Osteoblast (primary cell): ENCODE data around the gene NELL2. TPM values are rescaled to one million over a fixed set of nuclear protein-coding genes. Genes with fewer than 3 reads are reported as not detected.

Source experiments
- DNase-seq: peaks from one replicate; pipeline ENCODE4 v3.0.0; 2011; ENCODE audit warnings: low spot score, mixed read lengths; ENCODE audit not compliant: insufficient read length; ENCODE audit errors: missing footprints
- H2AFZ ChIP-seq: 2 replicates; pipeline ENCODE4 v1.6.0; 2011; ENCODE audit warnings: mild to moderate bottlenecking, low read length
- H3K27ac ChIP-seq: 2 replicates; pipeline ENCODE4 v1.5.1; 2011; ENCODE audit warnings: mild to moderate bottlenecking, low read depth, low read length, moderate library complexity
- H3K27me3 ChIP-seq: 2 replicates; pipeline ENCODE4 v1.6.0; 2012; ENCODE audit warnings: mild to moderate bottlenecking, control low read depth, inconsistent platforms, low read length, moderate library complexity; ENCODE audit not compliant: insufficient read depth
- H3K36me3 ChIP-seq: 2 replicates; pipeline ENCODE4 v1.5.1; 2011; ENCODE audit warnings: mild to moderate bottlenecking, low read length, control low read depth, moderate library complexity; ENCODE audit not compliant: insufficient read depth
- H3K4me1 ChIP-seq: 2 replicates; pipeline ENCODE4 v1.5.1; 2011; ENCODE audit warnings: mild to moderate bottlenecking, low read length, control low read depth, moderate library complexity; ENCODE audit not compliant: insufficient read depth
- H3K4me2 ChIP-seq: 2 replicates; pipeline ENCODE4 v1.6.0; 2011; ENCODE audit warnings: mild to moderate bottlenecking, low read length; ENCODE audit not compliant: insufficient read depth
- H3K4me3 ChIP-seq: fragments of 200-600 bp; sonication (generic); 3 replicates; pipeline ENCODE4 v1.5.1; 2012; ENCODE audit warnings: mild to moderate bottlenecking, low read length, inconsistent platforms; ENCODE audit not compliant: insufficient read depth
- H3K79me2 ChIP-seq: 2 replicates; pipeline ENCODE4 v1.6.0; 2012; ENCODE audit warnings: mild to moderate bottlenecking, low read length, control low read depth, inconsistent platforms; ENCODE audit not compliant: insufficient read depth
- H3K9me3 ChIP-seq: 2 replicates; pipeline ENCODE4 v1.5.1; 2011; ENCODE audit warnings: low read depth, low read length, control low read depth
- H4K20me1 ChIP-seq: 2 replicates; pipeline ENCODE4 v1.6.0; 2012; ENCODE audit warnings: mild to moderate bottlenecking, low read length, control low read depth; ENCODE audit not compliant: insufficient read depth
- total RNA-seq: library from RNA; depleted of rRNA; stranded (reverse); fragments of >200 nt; gene quantifications from 2 replicates; pipeline ENCODE4 v1.2.3, GENCODE V29; 2012
- TF ChIP-seq, protein P1 (sequence below): IDR thresholded peaks from 2 replicates; pipeline ENCODE4 v1.5.1; 2011; ENCODE audit warnings: mild to moderate bottlenecking, low read depth, low read length, moderate library complexity; ENCODE audit errors: extremely low read depth

NELL2 gene
- total RNA-seq, 1 donor: not detected

DNA sequence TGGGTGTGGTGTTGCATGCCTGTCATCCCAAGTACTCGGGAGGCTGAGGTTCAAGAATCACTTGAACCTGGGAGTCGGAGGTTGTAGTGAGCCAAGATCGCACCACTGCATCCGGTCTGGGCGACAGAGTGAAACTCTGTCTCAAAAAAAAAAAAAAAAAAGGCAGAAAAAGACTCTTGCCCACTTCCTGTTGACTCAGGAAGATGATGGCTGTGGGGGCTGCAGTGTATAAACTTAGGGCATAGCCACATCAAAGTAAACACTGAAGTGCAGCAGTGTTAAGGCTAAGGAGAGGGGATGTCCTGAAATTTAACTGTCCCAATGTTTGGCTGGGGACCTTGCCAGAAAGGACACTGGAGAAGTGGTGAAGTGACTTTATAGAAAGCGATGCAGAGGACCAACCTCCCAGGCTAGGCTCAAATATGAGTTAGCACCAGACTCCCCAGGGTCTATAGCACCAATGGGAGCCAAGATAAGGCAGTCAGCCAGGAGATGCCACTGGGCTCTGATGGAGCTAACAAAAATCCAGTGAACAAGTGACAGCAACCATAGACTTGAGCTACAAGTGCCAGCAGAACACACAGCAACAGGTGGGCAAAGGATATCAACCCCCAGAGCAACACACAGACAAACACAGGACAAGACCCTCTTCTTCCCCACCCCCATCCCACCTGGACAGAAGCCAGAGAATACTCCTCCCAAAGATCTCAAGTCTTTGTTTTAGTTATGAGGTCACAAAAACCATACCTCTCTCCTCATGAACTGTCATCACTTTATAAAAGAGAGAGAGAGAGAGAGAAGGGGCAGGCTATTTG is 28.0 kb downstream of the NELL2 start:
- Histone ChIP-seq H3K27ac (no peak overlapping the region), H3K9me3 (no peaks in the 10 kb centered on the region), H3K27me3 (no peaks in the 10 kb centered on the region), H4K20me1 (no peaks in the 10 kb centered on the region), H3K4me2 (no peak overlapping the region), H3K79me2 (no peaks in the 10 kb centered on the region), H3K4me3 (no peak overlapping the region), H3K36me3 (no peaks in the 10 kb centered on the region), H2AFZ (no peak overlapping the region), H3K4me1 (no peaks in the 10 kb centered on the region)
- peak; percentile 21 for DNase-seq
- TF ChIP-seq, protein P1, sequence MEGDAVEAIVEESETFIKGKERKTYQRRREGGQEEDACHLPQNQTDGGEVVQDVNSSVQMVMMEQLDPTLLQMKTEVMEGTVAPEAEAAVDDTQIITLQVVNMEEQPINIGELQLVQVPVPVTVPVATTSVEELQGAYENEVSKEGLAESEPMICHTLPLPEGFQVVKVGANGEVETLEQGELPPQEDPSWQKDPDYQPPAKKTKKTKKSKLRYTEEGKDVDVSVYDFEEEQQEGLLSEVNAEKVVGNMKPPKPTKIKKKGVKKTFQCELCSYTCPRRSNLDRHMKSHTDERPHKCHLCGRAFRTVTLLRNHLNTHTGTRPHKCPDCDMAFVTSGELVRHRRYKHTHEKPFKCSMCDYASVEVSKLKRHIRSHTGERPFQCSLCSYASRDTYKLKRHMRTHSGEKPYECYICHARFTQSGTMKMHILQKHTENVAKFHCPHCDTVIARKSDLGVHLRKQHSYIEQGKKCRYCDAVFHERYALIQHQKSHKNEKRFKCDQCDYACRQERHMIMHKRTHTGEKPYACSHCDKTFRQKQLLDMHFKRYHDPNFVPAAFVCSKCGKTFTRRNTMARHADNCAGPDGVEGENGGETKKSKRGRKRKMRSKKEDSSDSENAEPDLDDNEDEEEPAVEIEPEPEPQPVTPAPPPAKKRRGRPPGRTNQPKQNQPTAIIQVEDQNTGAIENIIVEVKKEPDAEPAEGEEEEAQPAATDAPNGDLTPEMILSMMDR: no peak

DNA sequence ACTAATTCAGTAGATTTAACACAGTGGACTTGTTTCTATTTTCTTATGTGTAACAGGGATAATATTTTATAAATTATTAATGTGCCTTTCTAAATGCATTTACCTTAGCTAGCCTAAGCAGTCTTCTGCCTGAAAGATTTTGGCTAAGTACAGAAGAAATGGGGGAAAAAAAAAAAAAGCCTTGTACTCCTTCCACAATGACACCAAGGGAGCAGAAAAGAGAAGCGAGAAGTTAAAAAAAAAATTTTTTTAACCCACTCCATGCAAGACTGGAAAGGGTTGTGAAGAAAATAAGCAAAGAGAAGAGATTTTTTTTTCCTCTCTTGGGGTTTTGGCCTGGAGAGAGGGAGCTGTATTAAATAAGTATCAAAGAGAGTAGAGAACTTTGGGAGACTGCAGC is 28.7 kb downstream of the NELL2 start:
- Histone ChIP-seq H3K27me3 (no peaks in the 10 kb centered on the region), H3K27ac (no peak overlapping the region), H3K4me2 (no peak overlapping the region), H2AFZ (no peak overlapping the region), H3K4me3 (no peak overlapping the region), H4K20me1 (no peaks in the 10 kb centered on the region), H3K79me2 (no peaks in the 10 kb centered on the region), H3K36me3 (no peaks in the 10 kb centered on the region), H3K4me1 (no peaks in the 10 kb centered on the region), H3K9me3 (no peaks in the 10 kb centered on the region)
- no peak for DNase-seq
- TF ChIP-seq, protein P1: no peak

DNA sequence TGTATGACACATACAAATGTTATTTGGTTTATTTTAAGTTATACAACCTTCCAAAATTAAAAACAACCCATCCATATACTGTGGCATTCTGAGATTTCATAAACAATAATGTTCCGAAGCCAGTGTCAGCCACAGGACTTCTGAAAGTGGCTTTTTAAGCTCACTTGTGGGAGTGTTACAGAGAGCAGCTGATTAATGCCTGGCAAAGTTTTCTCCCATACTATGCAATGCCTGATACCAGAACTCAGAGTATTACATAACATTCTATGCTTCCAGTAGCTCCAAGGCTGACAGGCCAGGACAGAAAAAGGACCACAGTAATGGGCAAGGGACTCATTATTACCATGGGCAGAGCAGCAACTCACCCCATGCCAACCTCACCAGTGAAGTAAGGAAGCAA is 29.3 kb downstream of the NELL2 start:
- Histone ChIP-seq H3K27me3 (no peaks in the 10 kb centered on the region), H3K9me3 (no peaks in the 10 kb centered on the region), H3K79me2 (no peaks in the 10 kb centered on the region), H4K20me1 (no peaks in the 10 kb centered on the region), H3K4me1 (no peaks in the 10 kb centered on the region), H2AFZ (no peak overlapping the region), H3K27ac (no peak overlapping the region), H3K4me3 (no peak overlapping the region), H3K36me3 (no peaks in the 10 kb centered on the region), H3K4me2 (no peak overlapping the region)
- TF ChIP-seq, protein P1: no peak
- no peak for DNase-seq

DNA sequence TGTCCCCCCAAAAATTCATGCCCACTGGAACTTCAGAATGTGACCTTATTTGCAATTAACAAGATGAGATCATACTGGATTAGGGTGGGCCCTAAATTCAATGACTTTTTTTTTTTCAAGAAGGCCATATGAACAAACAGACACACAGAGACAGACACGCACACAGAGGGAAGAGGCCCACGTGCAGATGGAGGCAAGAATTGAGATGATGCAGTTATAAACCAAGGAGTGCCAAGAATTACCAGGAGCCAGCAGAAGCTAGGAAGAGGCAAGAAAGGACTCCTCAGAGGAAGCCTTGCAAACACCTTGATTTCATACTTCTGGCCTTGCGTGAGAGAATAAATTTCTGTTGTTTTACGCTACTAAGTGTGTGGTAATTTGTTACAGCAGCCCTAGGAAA is 33.4 kb downstream of the NELL2 start:
- no peak overlapping the region for H2AFZ ChIP-seq
- H3K4me1 ChIP-seq: no peaks in the 10 kb centered on the region
- H3K79me2 ChIP-seq: no peaks in the 10 kb centered on the region
- no peak for DNase-seq
- no peaks in the 10 kb centered on the region for H3K9me3 ChIP-seq
- H4K20me1 ChIP-seq: no peaks in the 10 kb centered on the region
- H3K4me2 ChIP-seq: no peak overlapping the region
- TF ChIP-seq, protein P1: no peak
- H3K36me3 ChIP-seq: no peaks in the 10 kb centered on the region
- no peaks in the 10 kb centered on the region for H3K27me3 ChIP-seq
- no peak overlapping the region for H3K27ac ChIP-seq
- H3K4me3 ChIP-seq: no peak overlapping the region
